NCI-H2227 (cell line): ENCODE data around the gene SUPT3H.
"Not testable (repeated sequence)": the region's sequence is repeated elsewhere in the genome, so short reads cannot be mapped to it uniquely, and the experiment has no call there.

Experiments
- DNase-seq: peaks from one replicate; lab custom pipeline; 2025; ENCODE audit not compliant: unreplicated experiment; lab: John Stamatoyannopoulos, UW

The SUPT3H gene

GRCh38 chr6:44920952-44921491 is 456.7 kb downstream of the SUPT3H start:
- no peak for DNase-seq

DNA sequence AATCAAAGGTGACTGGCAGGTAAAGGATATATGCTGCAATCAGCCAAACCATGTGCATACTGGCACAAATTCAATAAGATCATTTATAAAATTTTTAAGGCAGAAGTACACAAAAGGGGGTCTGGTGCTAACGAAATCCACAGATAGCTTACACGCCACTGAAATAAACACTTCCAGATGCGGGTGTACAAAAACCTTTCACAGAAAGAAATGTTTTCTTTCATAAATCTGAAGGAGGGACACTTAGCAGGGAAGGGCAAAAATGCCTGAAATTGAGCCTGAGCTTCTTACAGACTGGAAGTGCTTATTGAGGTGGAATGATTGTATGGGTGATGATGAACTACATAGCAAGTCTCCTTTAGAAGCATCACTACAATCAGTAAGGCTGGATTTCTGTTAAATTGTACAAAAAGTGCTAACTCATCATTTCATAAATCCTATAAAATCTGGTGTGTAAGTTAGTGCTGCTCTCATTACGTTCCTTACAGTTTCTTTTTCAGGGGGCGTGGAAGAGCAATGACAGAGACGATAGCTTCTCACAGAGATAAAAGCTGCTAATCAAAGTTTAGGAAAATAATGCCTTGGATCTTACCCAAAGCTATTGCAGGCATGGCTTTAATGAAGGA is 458.9 kb downstream of the SUPT3H start:
- no peak for DNase-seq

- DNase-seq, result no peak
These were observed 460.3 kb downstream of the SUPT3H start for GRCh38 chr6:44917430-44917829.

GRCh38 chr6:44915111-44915510 is 462.6 kb downstream of the SUPT3H start:
- no peak for DNase-seq

GRCh38 chr6:44914141-44914540 is 463.6 kb downstream of the SUPT3H start:
- no peak for DNase-seq

DNA sequence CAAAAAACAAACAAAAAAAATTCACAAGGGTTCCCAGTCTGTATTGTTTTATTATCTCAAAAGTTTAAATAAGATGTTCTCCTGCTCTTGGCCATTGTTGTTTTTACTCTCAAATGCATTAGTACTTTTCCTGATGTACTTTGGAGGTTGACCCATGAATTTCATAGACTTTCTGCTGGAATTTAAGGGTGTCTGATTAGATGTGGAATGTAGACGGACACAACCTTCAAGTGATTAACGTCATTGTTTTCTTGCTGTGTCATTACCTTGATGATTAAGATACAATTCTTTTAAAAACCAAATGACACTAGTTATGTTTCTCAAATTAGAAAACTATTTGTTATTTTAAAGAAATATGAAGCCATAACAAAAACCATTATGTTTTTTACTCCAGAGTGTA is 471.0 kb downstream of the SUPT3H start:
- no peak for DNase-seq

- not testable (repeated sequence) for DNase-seq
These were observed 477.4 kb downstream of the SUPT3H start for GRCh38 chr6:44900358-44900757.

DNA sequence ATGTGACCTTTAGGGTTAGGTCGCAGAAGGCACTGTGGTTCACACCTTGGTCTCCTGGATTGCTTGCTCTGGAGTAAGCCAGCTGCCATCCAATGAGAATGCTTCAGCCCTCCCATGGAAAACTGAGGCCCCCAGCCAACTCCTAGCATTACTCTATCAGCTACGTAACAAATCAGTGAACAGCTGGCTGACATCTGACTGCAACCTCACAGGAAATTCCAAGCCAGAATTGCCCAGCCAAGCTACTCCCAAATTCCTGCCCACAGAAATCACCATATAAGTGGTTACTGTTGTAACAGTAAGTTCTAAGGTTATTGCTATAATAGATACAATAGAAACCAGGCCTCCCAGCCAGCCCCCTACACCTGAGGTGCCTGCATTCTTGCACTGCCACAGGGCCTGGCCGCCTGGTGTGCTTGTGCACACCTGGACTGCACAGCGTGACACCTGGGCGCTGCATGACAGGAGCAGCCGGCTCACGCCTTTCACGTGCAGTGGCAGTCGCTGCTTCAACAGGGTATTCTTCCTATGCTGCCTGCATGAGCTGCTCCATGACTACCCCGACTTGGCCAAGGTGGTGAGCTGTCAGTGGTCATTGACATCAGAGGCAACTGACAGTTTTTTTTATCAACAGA is 479.3 kb downstream of the SUPT3H start:
- no peak for DNase-seq

DNA sequence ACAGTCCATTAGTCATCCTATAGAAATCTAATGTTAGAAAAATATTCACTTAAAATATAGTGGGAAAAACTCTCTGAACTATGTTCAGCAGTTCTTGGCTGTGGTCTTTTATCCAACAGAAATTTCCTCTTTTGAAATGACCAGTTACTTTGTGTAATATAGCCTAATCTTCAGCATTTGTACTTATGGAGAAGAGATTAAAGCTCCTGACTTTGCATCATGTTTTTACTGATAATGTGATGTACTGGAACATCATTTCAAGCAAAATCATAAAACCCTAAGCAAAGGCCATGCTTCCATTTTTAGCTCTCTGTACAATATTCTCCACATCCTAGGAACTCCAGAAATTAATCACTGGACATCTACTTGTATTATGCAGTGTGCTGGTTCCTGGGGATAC is 480.4 kb downstream of the SUPT3H start:
- no peak for DNase-seq

GRCh38 chr6:44896701-44897100 is 481.0 kb downstream of the SUPT3H start:
- no peak for DNase-seq

DNA sequence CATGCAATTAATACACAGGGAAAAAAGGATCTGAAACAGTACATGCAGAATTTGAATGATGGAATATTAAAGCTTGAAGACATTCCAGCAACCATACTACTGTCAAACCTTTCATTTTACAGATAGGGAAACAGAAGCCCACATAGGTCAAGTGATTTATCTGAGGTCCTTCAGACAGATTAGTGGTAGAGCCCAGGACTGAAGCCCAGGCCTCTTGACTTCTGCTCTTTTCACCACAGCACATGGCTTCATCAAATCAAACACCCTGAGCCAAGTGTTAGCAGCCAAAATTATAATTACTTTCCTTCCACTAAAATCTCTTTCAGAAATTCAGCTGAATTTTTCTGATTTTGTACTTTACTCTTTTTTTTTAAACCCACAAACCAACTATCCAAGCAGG is 485.2 kb downstream of the SUPT3H start:
- DNase-seq, result no peak

DNA sequence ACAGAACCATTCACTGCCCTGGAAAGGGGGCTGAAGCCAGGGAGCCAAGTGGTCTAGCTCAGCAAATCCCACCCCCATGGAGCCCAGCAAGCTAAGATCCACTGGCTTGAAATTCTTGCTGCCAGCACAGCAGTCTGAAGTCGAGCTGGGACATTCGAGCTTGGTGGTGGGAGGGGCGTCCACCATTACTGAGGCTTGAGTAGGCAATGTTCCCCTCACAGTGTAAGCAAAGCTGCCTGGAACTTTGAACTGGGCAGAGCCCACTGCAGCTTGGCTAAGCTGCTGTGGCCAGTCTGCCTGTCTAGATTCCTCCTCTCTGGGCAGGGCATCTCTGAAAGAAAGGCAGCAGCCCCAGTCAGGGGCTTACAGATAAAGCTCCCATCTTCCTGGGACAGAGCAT is 498.7 kb downstream of the SUPT3H start:
- DNase-seq, result not testable (repeated sequence)

GRCh38 chr6:44876638-44877037 is 501.1 kb downstream of the SUPT3H start:
- DNase-seq, result not testable (repeated sequence)

DNA sequence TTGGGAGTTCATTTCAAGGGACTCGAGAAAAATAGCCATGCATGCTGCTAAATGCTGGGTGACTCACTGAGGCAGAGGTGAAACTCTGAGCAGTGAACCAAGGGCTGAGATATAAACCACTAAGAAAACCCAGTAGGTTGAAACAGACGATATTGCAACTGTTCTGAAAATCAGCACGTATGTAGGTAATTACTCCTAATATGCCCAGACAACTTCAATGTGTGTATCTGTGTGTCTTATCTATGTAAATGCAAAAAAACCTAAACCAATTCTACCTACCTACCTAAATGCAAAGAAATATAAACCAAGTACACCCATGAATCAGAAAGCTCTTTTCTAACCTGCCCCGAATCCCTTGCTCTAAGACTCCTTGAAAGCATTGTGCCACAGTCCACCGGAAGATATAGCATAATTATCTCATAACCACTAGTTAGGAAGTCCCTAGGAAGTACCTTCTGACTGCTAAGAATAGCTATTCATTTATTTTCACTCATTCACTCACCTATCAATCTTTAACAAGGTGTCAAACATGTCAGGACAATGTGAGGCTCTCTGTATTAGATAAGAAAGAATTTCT is 508.3 kb downstream of the SUPT3H start:
- no peak for DNase-seq

DNA sequence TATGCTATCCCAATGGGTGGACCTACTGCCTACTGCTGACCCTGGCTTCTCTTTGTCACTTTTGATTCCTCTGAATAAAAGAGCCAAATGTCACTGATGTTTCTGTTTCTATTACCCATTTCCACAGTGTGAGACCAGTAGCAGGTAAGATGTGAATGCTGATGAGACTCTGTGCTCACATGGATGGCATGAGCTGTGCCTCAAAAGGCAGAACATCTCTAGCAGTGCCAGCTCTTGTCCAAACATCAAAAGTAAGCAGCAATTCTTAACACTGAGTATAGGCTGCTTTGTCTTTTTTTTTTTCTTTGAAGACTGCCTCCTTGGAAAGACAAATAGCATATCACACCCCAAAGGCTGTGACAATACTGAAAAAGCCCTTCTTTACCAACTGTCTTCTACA is 508.8 kb downstream of the SUPT3H start:
- DNase-seq, result no peak

DNA sequence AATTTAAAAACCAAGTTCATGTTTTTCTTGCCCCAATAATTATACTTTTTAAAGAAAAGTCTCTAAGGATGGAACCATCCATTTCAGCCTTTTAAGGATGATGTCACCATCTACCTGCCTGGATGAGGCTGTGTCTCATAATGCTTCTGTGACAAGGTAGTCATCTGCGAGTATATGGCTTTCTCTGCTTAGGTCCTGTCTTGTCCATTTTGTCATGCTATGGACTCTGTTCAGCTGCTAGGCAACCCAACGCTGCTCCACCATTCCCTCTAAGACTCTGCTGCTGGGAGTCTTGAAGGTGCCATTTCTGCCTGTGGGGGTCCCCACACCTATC is 509.4 kb downstream of the SUPT3H start:
- DNase-seq, result no peak

- no peak for DNase-seq
These were observed 510.0 kb downstream of the SUPT3H start for GRCh38 chr6:44867571-44868334.

DNA sequence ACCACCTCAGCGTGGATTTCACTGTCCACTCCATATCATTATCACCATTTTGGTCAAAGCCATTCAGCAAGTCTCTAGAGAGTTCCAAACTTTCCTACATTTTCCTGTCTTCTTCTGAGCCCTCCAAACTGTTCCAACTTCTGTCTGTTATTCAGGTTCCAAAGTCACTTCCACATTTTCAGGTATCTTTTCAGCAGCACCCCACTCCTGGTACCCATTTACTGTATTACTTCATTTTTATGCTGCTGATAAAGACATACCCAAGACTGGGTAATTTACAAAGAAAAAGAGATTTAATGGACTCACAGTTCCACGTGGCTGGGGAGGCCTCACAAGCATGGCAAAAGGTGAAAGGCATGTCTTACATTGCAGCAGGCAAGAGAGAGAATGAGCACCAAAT is 512.5 kb downstream of the SUPT3H start:
- DNase-seq, result not testable (repeated sequence)

- peak; percentile 78 for DNase-seq
These were observed 517.8 kb downstream of the SUPT3H start for GRCh38 chr6:44859901-44860410.

DNA sequence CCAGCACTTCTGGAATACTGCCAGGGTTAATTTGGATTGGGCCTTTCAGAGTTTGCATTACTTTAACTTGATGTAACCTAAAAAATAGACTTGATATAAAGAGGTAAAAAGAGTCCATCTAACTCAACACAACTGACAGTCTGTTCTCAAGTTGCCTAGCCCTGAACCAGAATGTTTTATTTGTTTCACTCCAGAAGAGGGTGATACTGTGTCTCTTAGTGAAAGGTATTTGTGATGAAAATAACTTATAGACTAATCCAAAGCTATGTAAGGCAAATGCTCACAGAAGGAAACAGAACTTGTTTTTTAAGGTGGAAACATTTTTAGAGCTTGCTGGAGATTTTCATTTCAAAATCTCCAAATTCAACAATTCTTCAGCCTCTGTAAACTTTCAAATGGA is 518.7 kb downstream of the SUPT3H start:
- DNase-seq, result no peak

GRCh38 chr6:44856479-44856878 is 521.3 kb downstream of the SUPT3H start:
- DNase-seq, result no peak
